Measurements from ENCODE around the gene ASIC3.
"Not testable (repeated sequence)": the region's sequence is repeated elsewhere in the genome, so short reads cannot be mapped to it uniquely, and the experiment has no call there.

ASIC3 gene

DNA sequence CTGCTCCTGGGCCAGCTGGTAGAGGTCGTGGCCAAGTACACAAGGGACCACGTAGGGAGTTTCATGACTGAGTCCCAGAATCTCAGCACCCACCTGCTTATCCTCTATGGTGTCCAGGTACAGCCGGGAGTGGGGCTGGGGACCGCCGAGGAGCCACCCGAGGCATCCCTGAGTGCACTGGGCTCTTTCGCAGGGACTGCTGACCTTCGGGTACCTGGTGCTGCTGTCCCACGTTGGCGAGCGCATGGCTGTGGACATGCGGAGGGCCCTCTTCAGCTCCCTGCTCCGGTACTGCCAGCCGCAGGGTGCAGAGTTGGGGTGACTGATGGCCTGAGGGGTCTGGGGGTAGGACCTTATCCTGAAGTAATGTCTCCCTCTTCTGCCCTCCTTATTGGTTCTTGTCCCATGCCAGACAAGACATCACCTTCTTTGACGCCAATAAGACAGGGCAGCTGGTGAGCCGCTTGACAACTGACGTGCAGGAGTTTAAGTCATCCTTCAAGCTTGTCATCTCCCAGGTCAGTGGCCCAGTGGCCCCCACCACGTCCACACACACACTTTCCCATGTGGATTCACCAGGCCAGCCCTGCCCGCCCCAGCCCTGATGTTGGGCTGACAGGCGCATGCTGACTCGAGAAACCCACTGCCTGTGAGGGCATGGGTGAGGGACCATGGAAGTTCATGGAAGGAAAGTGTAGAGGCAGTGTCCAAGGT, 13.9 kb upstream of the ASIC3 start:
- DNase-seq = no peak

DNA sequence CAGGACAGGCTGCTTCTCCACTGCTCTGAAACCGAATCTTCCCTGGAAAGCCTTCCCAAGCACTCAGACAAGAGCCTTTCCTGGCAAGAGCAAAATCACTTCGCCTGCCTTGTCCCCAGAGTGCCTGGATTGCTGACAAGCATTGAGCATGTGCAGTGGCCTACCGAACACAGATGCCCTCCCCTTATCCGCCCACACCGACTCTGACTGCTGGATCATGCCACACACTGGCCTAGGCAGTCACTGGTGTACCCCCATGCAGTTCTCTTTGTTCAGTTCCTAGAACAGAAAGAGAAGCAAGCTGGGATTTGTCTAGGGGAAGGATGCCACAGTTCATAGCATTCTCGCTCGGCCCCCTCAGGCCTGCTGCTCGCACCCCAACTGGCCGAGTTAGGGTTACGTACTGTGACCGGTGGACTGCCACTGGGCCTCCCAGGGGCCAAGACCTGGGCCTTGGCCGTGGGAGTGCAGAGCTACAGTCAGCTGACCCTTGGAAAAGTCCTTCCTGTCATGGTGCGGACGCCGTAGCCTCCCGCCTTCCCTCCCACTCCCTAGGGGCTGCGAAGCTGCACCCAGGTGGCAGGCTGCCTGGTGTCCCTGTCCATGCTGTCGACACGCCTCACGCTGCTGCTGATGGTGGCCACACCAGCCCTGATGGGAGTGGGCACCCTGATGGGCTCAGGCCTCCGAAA, 13.2 kb upstream of the ASIC3 start:
- DNase-seq = no peak

DNA sequence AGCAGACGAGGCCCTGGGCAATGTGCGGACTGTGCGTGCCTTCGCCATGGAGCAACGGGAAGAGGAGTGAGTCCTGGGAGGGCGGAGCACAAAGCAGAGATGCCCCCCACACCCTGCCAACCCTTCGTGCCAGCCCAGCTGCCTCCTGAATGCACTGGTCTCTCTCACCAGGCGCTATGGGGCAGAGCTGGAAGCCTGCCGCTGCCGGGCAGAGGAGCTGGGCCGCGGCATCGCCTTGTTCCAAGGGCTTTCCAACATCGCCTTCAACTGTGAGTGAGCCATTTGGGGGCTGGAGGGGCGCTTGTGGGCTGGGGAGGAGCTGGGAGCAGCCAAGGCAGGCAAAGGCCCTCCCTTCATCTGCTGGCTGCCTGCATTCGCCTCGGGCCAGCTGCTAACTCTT, 12.4 kb upstream of the ASIC3 start:
- DNase-seq = no peak

DNA sequence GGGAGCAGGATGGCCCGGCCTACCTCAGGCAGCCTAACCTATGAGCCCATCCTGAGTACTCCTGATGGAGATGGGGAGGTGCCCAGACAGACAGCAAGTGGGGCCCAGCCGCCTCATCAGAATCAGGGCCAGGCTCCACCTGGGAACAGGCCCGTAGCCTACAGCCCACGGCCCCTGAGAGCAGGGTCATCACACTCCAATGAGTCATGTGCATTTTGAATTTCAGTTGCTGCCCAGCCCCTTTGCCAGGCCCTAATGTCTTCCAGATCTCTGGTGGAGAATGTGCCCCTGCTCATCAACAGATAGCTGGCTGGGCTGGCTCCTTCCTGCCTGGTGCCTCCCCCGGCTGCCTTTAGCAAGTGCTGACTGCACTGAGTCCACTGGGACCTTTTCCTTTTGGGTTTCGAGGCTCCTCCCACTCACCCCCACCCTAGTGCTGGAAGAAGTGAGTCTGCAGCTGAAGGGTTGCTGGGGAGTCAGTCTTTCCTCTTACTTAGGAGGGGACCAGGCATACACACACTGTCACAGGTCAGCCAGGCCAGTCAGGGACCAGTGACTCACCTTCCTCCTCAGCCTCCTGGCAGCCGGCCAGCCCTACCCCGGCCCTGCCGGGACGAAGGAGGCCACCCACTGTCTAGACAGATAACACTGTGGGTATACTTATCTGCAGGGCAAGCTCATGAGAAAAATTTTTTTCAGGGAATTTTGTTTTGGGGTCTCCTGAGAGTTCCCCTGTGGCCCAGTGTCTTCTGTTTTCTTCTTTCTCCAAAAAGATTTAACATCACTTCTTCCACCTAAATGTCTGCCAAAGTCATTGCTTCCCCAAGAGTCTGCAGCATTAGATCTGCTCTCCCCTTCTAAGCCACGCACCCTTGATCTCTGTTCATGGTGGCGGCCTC, 9.1 kb upstream of the ASIC3 start:
- DNase-seq = no peak

DNA sequence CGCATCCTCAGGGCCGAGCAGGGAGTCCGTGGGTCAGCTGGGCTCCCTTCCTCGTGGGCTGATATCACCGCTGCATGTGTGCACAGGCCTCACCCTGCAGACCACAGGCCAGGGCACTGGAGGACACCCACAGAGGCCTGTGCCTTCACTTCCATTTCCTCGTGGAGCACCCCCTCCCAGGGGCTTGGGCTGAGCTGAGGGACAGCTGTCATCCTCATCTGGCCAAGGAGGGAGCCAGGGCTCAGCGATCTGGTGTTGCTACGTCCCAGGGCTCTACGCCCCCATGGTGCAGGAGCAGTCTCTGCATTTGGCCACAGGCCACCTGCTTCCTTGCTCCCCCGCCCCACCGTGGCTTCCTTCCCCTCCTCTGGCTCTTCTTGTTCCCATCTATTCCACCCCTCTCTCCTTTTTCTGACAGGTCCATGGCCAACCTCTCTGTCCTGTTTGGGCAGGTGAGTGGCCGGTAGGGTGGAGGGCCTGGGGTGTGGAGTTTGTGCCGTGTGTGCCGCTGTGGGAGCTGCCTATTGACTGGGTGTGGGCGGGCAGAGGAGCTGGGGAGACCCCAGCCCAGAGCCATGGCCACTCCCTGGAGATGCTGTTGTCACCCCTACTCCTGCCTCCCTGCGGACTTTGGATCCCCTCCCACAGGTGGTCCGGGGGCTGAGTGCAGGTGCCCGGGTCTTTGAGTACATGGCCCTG, 8.3 kb upstream of the ASIC3 start:
- no peak for DNase-seq

DNA sequence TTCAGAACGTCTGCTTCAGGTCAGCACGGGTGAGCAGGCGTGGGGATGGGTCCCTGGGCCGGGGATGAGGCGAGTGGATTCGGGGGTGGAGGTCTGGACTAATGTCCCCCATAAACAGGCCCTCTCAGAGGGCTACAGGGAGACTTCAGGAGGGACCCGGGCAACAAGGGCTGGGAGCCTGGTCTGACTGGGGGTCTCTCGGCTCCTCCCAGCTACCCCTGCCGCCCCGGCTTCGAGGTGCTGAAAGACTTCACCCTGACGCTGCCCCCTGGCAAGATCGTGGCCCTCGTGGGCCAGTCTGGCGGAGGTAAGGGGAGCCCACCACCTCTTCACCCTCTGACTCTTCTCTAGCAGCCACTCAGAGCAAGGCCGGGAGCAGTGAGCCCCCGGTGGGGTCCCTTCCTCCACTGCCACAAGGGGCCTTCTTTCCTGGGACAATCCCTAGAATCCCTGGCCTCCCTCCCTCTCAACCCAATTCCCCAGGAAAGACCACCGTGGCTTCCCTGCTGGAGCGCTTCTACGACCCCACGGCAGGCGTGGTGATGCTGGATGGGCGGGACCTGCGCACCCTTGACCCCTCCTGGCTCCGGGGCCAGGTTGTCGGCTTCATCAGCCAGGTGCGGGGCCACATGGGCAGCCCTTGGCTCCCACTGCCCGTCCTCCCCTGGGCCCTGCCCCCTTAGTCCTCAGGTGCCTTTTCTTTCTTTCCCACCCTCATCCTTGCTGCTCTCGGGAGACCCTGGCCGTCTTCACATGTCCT, 7.5 kb upstream of the ASIC3 start:
- no peak for DNase-seq

DNA sequence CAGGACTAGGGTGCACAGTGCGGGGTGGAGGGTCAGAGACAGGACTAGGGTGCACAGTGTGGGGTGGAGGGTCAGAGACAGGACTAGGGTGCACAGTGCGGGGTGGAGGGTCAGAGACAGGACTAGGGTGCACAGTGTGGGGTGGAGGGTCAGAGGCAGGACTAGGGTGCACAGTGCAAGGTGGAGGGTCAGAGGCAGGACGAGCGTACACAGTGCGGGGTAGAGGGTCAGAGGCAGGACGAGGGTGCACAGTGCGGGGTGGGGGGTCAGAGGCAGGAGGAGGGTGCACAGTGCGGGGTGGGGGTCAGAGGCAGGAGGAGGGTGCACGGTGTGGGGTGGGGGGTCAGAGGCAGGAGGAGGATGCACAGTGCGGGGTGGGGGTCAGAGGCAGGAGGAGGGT, 4.9 kb upstream of the ASIC3 start:
- not testable (repeated sequence) for DNase-seq

DNA sequence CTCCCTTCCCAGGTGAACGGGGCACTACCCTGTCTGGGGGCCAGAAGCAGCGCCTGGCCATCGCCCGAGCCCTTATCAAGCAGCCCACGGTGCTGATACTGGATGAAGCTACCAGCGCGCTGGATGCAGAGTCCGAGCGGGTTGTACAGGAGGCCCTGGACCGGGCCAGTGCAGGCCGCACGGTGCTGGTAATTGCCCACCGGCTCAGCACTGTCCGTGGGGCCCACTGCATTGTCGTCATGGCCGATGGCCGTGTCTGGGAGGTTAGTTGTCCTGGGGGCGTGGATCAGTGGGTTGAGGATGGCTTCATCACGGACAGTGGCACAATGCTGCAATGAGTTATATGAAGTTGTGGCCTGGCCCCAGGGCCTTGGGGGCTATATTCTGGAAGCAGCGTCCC, 4.4 kb upstream of the ASIC3 start:
- DNase-seq = no peak

DNA sequence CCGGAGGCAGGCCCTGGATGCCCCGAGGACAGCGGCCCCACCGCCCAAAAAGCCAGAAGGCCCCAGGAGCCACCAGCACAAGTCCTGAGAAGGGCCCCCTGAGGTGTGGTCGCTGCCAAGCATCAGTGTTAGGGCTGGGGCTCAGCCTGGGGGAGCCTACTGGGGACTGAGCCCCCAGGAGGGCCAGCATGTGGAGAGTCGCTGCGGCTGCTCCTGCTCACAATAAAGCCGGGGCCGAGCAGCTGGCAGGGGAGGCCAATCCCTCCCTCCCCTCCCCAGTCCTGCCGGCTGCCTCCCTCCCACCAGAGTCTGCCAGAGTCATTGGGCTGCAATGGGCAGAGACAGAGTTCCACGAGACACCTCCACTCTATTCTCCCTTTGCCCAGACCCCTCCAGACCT, 3.1 kb upstream of the ASIC3 start:
- no peak for DNase-seq

DNA sequence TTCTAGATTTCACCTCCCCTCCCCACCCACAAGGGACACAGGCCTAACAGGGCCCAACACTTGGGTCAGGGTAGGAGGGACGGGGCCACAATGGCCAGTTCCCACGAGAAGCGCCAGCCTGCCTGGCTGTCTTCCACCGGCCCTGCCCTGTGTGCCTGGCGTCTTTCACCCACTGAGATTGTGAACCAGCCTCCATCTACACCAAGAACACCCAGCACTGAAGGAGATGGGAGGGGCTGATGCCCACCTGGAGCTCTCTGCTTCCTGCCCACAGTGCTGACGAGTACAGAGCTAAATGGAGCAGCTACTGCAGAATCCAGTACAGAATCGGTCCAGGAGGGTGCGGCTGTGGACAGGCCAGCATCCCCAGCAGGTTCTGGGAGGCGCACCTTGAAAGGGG, 2.4 kb upstream of the ASIC3 start:
- DNase-seq = no peak

DNA sequence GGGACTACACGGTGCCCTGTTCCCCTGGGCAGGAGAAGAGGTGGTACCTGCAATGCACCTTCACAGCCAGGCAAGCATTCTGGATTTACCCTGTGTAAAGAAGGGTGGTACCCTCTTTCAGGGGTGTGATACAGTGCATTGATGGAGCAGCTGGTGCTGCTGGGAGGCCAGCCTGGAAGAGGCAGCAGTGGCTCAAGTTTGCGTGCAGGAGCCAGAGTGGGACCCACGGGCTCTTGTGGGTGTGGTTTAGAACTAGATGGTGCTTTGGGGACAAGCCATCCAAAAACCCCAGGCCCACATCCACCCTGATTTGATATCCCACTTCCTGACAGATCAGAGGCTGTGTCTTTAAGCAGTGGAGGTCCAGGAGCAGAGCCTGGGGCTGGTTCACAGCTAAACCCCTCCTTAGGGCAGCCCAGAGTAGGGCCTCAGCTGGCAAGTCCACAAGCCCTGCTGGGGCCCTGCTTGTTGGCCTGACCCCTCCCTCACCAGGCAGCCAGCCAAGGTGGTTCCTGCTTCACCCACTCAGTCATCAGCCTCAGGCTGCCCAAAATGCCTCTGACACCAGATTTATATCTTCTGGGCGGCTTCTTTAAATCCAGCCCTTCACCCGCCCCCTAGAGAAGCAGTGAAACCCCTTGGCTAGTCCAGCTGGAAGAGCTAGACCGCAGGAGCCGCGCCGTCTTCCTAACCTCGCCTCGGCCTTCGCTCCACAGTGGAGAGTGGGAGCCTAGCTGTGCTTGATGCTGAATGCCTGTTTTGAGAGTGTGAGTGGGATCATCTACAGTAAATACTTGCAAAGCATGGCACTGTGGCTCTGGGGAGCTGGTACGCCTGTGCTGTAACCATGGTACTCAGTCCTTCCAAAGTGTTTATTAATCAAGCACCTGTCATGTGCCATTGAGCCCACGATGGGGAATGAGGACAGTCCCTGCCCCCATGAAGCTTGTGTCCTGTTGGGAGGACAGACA, 1.4 kb upstream of the ASIC3 start:
- DNase-seq = peak; percentile 72

DNA sequence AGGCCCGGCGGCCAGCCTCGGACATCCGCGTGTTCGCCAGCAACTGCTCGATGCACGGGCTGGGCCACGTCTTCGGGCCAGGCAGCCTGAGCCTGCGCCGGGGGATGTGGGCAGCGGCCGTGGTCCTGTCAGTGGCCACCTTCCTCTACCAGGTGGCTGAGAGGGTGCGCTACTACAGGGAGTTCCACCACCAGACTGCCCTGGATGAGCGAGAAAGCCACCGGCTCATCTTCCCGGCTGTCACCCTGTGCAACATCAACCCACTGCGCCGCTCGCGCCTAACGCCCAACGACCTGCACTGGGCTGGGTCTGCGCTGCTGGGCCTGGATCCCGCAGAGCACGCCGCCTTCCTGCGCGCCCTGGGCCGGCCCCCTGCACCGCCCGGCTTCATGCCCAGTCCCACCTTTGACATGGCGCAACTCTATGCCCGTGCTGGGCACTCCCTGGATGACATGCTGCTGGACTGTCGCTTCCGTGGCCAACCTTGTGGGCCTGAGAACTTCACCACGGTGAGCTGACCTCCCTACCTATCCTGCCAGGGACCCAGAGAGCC, 656 bp downstream of the ASIC3 start:
- no peak for DNase-seq

DNA sequence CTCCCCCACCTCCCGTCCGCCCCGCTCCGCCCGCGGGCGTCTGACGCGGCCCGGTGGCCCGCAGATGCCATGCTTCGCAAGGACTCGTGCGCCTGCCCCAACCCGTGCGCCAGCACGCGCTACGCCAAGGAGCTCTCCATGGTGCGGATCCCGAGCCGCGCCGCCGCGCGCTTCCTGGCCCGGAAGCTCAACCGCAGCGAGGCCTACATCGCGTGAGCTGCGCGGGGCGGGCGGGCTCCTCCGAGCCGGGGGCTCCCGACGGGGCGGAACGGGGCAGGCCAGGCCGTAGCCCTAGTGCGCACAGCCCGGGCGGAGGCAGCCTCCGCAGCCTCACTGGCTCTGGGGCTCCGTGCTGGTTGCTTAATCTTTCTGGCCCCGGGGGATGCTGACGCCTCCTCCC, 2.8 kb downstream of the ASIC3 start:
- peak; percentile 84 for DNase-seq

DNA sequence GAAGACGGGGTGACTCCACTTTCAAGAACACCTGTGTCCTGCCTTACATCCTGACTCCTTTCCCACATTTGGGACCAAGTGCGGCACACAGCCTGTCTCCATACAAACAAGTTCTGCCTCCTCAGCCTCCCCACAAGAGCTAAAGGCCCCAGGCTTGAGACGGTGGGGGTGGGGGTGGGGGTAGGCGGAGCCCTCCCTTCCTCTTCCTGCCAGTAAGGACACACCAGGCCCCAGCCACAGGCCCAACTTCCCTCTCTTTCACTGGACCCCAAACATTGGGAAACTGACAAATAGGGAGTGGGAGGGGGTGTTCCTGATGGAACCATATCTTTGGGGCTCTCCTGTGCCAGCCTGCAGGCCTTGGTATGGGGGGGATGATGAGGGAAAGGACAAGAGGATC, 4.8 kb downstream of the ASIC3 start:
- DNase-seq = no peak

DNA sequence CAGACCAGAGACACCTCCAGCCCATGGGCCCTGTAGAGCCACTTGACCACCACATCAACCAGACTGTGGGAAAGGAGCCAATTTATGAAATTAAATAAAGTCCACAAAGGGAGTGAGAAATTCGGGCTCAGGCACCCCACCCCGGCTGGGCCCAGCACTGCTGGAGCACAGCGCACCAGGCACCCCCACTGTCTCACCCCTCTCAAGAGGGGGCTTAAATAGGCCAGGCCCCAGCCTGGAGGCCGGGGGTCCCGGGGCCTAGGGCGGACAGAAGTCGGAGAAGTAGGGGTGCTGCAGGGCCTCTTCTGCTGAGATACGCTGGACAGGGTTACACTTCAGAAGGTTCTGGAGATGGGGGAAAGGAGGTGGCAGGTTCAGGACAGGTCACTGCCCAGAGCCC, 5.4 kb downstream of the ASIC3 start:
- no peak for DNase-seq

DNA sequence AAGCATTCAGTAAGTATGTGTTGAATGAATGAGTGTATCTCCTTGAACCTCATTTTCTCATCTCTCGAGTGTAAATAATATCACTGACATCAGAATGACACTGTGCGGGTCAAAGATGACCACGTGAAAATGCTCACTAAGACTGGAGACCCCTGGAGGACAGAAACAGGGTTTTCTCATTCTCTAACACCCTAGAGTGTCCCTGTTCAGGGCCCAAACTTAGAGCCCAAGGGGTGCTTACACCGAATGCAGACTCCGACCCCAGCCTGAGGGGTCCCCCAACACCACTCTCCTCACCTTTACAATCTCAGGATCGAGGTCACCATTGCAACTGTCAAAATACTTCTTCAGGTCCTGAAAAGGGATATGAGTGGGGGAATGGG, 7.9 kb downstream of the ASIC3 start:
- no peak for DNase-seq

DNA sequence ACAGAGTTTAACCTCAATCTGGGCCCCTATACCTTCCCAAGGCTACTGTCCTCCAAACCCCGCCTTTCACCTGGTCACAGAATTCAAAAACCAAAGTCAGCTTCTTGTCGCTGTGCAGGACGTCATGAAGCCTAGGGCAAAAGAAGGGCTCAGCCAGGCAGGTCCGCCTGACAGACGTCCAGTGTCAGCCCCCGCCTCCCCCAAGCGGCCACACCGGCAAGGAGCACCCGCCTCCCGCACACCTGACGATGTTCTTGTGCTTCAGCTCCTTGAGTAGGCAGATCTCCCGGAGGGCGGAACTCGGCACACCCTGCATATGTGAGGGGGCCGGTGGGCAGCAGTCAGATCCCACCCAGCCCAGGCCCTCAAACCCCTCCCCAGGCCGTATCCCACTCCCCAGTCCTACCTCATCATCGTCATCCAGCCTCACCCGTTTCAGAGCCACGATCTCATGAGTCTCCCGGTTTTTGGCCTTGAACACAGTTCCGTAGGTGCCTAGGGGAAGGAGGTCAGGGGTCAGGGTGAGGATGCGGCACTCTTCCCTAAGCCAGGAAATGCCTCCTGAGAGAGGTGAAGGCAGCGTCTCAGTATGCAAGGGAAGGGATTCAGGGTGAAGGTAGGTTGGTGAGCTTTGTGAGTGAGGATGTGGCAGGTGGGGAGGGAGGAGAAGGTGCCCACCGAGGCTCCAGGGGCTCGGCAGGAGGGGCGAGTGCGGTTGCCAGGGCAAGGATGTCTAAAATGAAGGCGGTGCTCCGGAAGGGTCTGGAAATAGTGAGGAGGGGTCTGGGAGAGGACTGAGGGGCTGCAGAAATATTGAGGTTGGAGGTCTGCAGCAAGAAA, 8.6 kb downstream of the ASIC3 start:
- no peak for DNase-seq

DNA sequence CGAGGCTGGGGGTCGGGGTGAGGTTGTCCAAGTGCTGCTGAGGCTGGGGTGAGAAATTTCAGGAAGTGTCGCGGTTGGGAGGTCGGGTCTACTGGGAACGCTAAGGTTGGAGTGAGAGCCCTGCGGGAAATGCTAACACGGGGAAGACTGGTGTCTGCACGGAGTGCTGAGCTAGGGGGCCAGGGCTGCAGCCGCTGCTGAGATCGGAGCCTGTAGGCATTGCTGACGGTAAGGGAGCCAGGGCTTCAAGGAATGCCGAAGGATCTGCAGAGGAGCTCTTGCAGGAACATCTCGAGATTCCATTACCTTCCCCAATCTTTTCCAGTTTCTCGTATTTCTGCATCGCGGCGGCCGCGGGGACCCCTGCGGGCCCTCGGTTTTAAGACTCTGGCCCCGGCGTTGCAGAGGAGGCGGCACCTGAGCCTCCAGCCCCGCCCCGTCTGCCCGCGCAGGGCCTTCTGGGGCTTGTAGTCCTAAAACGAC, 9.2 kb downstream of the ASIC3 start, which contains the start of gene CDK5:
Gene CDK5 (minus strand): TSS at position 392 of the 483 bp plus-strand sequence. CDS start 49 bp downstream, at position 343.
- no peak for DNase-seq

DNA sequence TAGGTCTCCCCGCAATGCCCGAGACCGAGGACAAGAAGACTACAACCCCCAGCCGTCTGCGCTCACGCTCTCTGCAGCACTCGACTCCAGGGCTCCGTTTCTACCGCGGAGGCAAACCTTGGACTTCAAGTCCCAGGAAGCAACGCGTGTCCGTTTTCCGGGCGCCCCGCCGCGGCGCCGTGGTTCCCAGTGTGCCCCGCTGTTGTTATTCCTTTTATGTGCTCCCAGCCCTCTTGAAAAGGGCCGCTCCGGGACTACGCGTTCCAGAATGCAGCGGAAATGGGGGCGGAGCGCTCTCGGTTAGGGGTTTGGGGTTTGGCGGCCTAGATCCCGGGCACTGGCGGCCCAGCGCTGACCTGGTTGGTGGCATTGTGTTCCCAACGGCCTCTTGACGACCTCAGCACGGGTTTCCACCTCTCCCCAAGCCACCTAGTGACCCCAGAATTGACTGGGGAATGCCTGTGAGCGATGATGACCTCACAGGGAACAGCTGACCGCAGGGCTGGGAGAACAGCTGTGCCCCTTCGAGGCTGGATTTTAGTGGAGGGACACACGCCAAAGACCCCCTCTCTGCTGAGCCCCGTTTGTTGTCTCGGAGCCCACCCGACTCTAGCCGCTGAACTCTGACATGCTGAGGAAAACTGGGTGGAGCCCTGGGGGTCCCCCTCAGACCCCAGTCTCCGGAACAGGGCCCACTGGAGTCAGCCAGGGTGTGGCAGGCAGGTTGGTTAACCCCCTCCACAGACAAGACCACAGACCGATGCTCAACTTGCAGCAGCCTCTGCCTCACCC, 9.9 kb downstream of the ASIC3 start:
- DNase-seq = peak; percentile 98

Measured in right forelimb (tissue), 1 donor.